Measurements from ENCODE around the gene CCNJL. TPM values are rescaled to one million over a fixed set of nuclear protein-coding genes. Genes with fewer than 3 reads are reported as not detected.

The CCNJL gene
- total RNA-seq, 3 donors from 2014 or later: 8.7 to 32.7 (median 25.0) TPM

DNA sequence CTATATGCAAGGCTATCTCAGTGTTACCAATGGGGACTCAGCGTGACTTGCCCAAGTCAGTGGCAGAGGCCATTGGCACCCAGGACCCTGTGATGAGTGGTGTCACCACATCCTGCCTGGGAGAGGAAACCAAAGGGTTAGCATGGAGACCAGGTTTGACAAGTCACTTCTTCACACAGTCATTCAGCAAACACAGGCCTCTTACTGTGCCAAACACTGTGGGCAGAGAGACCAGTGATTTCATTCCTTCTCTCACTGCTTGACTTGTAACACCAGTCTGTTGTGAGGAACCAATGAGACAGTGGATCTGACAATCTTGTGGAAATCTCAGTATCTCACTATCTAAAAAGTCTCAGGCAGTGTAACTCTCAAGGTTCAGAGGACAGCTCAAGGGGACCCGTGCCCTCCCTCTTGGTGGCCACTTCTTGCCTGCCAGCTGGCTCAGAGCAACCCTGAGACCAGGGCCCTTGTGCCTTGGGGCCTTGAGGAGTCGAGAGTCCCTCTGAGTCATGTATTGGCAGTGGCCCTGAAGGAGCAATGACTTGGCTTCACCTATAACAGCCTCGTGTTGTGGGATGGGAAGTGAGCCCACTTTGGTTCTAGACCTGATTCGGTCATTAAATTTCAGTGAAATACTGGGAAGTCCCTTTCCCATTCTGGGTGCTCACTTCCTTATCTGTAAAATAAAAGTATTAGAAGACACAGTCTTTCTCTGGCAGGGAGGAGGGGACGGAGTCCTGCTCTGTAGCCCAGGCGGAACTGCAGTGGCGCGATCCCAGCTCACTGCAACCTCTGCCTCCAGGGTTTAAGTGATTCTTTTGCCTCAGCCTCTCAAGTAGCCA, 81.5 kb downstream of the CCNJL start:
- Histone ChIP-seq H3K36me3 (ENCODE audit: low read depth) (no peaks in the 10 kb centered on the region), H3K4me3 (no peak overlapping the region), H3K4me1 (ENCODE audit: low read depth) (no peaks in the 10 kb centered on the region), H3K9me3 (no peaks in the 10 kb centered on the region)
- ATAC-seq (peak; percentile 27), DNase-seq (no peak)
- no peak for TF ChIP-seq CTCF (IDR thresholded peaks at IDR 0.05)
- intact Hi-C loops (cut with DNase I, micrococcal nuclease): no loop called here

DNA sequence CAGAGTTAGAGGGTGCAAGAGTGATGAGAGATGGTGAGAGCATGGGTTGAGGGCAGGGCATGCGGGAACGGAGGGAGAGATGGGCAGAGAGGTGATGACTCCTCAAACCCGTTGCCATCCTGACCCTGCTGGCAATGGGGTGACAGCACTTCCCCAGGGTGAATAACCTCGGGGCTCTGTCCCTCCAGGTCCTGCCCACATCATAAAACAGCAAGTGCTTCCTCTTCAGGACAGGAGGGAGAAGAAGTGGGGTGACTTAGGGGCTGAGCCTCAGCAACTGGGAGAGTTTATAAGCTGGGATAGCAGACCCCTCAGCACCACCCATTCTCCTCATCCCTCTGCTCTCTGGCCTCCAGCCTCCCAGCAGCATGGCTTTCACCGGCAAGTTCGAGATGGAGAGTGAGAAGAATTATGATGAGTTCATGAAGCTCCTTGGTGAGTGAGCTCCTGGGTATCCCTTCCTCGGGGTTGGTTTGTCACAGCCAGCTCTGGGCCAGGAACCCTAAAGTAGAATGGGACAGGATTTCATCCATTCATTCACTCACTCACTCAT, 83.1 kb downstream of the CCNJL start, which contains the start of gene FABP6:
TSS of gene FABP6 (plus strand) at position 317 of the 553 bp plus-strand sequence. CDS start at position 369, 52 bp downstream.
- Histone ChIP-seq H3K9me3 (no peaks in the 10 kb centered on the region), H3K4me3 (no peak within 1 kb of the TSS), H3K4me1 (ENCODE audit: low read depth) (no peaks in the 10 kb centered on the region), H3K36me3 (ENCODE audit: low read depth) (no peaks in the 10 kb centered on the region)
- ATAC-seq (no peak), DNase-seq (no peak)
- no peak for TF ChIP-seq CTCF (IDR thresholded peaks at IDR 0.05)
- intact Hi-C loops (cut with DNase I, micrococcal nuclease): no loop called here

DNA sequence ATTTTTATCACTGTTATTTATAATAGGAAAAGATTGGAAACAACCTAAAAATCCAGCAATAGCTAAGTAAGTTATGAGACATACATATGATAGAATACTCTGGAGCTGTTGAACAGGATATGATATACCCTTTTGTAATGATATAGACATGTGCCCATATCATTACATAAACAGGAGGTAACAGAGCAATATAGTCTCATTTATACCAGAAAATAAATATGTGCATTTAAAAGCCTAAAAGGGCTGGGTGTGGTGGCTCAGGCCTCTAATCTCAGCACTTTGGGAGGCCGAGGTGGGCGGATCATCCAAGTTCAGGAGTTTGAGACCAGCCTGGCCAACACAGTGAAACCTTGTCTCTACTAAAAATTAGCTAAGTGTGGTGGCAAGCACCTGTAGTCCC, 85.4 kb downstream of the CCNJL start:
- TF ChIP-seq CTCF (IDR thresholded peaks at IDR 0.05): no peak
- intact Hi-C loops (cut with DNase I, micrococcal nuclease): no loop called here
- ATAC-seq (no peak), DNase-seq (no peak)
- no peak overlapping the region for H3K4me3 ChIP-seq
- H3K36me3 ChIP-seq (ENCODE audit: low read depth): no peaks in the 10 kb centered on the region
- no peaks in the 10 kb centered on the region for H3K4me1 ChIP-seq (ENCODE audit: low read depth)
- no peaks in the 10 kb centered on the region for H3K9me3 ChIP-seq

- H3K36me3 ChIP-seq (ENCODE audit: low read depth): no peaks in the 10 kb centered on the region
- no peaks in the 10 kb centered on the region for H3K4me1 ChIP-seq (ENCODE audit: low read depth)
- no peak overlapping the region for H3K4me3 ChIP-seq
- ATAC-seq (no peak), DNase-seq (no peak)
- no peak for TF ChIP-seq CTCF (IDR thresholded peaks at IDR 0.05)
- intact Hi-C loops (cut with DNase I, micrococcal nuclease): no loop called here
- H3K9me3 ChIP-seq: no peaks in the 10 kb centered on the region
Observed at GRCh38 chr5:160221082-160221481, 91.3 kb downstream of the CCNJL start.

DNA sequence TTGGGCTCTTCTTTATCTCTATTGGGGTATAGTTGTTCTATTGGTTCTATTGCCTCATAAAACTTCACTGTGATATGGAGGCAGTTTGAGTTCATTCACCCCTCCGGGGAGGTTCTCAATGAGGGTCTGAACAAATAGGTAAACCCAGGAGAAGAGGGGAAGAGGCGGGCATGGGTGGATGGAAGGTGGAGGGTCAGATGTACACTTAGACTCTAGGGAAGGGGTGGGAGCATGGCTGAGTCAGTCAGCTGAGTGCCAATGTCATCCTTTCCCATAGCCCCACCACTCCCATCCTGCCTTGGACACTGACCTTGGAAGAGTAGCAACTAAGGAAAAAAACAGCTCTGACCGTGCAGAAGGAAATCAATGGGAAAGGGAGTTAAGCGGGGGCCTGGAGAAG, 93.0 kb downstream of the CCNJL start:
- no peak for TF ChIP-seq CTCF (IDR thresholded peaks at IDR 0.05)
- H3K4me1 ChIP-seq (ENCODE audit: low read depth): no peaks in the 10 kb centered on the region
- no peaks in the 10 kb centered on the region for H3K9me3 ChIP-seq
- ATAC-seq (no peak), DNase-seq (no peak)
- no peak overlapping the region for H3K4me3 ChIP-seq
- intact Hi-C loops (cut with DNase I, micrococcal nuclease): no loop called here
- no peaks in the 10 kb centered on the region for H3K36me3 ChIP-seq (ENCODE audit: low read depth)
